ENCODE data around the gene AAGAB.

DNA sequence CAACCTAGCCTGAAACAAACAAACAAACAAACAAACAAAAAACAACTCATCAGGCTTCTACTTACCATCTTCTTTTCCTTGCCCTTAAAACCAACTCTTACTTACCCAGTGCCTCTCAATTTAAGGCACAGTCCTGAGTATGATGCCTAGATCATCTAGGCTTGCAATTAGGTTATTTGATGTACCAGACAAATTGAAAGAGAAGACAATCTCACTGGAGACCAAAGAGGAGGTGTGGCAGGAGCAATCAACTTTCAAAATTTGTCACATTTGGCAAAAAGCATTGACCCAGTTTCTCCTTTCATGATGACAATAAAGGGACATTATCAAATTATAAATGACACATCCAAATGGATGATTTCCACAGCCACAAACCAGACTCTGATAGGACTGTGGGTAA is 36.0 kb downstream of the AAGAB start:
- no peak for TF ChIP-seq FOXK2 (IDR thresholded peaks at IDR 0.05)
- TF ChIP-seq ARNT (IDR thresholded peaks at IDR 0.05), result no peak
- TF ChIP-seq FOXA1 (IDR thresholded peaks at IDR 0.05), result no peak
- no peak for TF ChIP-seq SP1 (IDR thresholded peaks at IDR 0.05)
- no peak for TF ChIP-seq BHLHE40 (IDR thresholded peaks at IDR 0.05; ENCODE audit: borderline replicate concordance)
- TF ChIP-seq ZNF384 (IDR thresholded peaks at IDR 0.05), result no peak
- TF ChIP-seq, protein P1, sequence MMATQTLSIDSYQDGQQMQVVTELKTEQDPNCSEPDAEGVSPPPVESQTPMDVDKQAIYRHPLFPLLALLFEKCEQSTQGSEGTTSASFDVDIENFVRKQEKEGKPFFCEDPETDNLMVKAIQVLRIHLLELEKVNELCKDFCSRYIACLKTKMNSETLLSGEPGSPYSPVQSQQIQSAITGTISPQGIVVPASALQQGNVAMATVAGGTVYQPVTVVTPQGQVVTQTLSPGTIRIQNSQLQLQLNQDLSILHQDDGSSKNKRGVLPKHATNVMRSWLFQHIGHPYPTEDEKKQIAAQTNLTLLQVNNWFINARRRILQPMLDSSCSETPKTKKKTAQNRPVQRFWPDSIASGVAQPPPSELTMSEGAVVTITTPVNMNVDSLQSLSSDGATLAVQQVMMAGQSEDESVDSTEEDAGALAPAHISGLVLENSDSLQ (IDR thresholded peaks at IDR 0.05), result no peak
- no peak for TF ChIP-seq NFRKB (IDR thresholded peaks at IDR 0.05)
- no peak for TF ChIP-seq L3MBTL2 (conservative IDR thresholded peaks at IDR 0.05)
- no peak for TF ChIP-seq ELF4 (IDR thresholded peaks at IDR 0.05)
- no peak for TF ChIP-seq TARDBP (IDR thresholded peaks at IDR 0.05)
- TF ChIP-seq CTBP1 (IDR thresholded peaks at IDR 0.05; ENCODE audit: borderline replicate concordance), result no peak
- TF ChIP-seq SUZ12 (IDR thresholded peaks at IDR 0.05), result no peak
